IMR-90 (cell line): ENCODE results near the gene MSI1. TPM values are rescaled to one million over a fixed set of nuclear protein-coding genes. Genes with fewer than 3 reads are reported as not detected.

Source experiments
- ATAC-seq: fragments of 200-7000 bp; cut with Tn5 transposase; 2 replicates; pipeline ENCODE4 v1.9.1; 2020; ENCODE audit warnings: low read depth, mild to moderate bottlenecking, moderate library complexity
- BruUV-seq: library from RNA; stranded (reverse); fragments of 400-500 nt; replicated peaks from 2 replicates; lab custom pipeline; 2021; lab: Mats Ljungman, UMichigan
- CTCF ChIA-PET: fragments of 300-600 bp; formaldehyde crosslinking; extraction: SDS; loops from one replicate; lab custom pipeline; 2021; ENCODE audit warnings: antibody characterized with exemption; lab: Yijun Ruan, JAX
- POLR2A ChIA-PET: fragments of 300-600 bp; sonication (Branson Sonifier 250); formaldehyde crosslinking; loops from one replicate; lab custom pipeline; 2022; ENCODE audit warnings: antibody characterized with exemption; ENCODE audit not compliant: unreplicated experiment; lab: Charles Lee
- DNase-seq: peaks from one replicate; pipeline ENCODE4 v3.0.0; 2013
- H2AFZ ChIP-seq: replicated peaks from 2 replicates; pipeline ENCODE3; 2013; ENCODE audit warnings: low read length, mild to moderate bottlenecking; ENCODE audit not compliant: poor library complexity
- H2AK5ac ChIP-seq: 2 replicates; pipeline ENCODE4 v1.6.1; 2013; ENCODE audit warnings: low read depth, low read length, inconsistent platforms
- H2AK9ac ChIP-seq: replicated peaks from 2 replicates; pipeline ENCODE3; 2013; ENCODE audit warnings: mild to moderate bottlenecking, low read depth, low read length, moderate library complexity; ENCODE audit not compliant: poor library complexity
- H2BK120ac ChIP-seq: 2 replicates; pipeline ENCODE4 v1.6.1; 2013; ENCODE audit warnings: low read depth, low read length, inconsistent platforms
- H2BK15ac ChIP-seq: 3 replicates; pipeline ENCODE4 v1.6.1; 2013; ENCODE audit warnings: low read depth, low read length, inconsistent platforms
- H2BK20ac ChIP-seq: 2 replicates; pipeline ENCODE4 v1.6.1; 2013; ENCODE audit warnings: low read depth, mild to moderate bottlenecking, inconsistent platforms, low read length, moderate library complexity
- H2BK5ac ChIP-seq: 2 replicates; pipeline ENCODE4 v1.6.1; 2013; ENCODE audit warnings: mild to moderate bottlenecking, low read depth, low read length, inconsistent platforms; ENCODE audit not compliant: poor library complexity, severe bottlenecking
- H3K14ac ChIP-seq: replicated peaks from 2 replicates; pipeline ENCODE4 v1.6.1; 2013; ENCODE audit warnings: low read depth, low read length, inconsistent platforms
- H3K18ac ChIP-seq: 2 replicates; pipeline ENCODE4 v1.6.1; 2013; ENCODE audit warnings: low read depth, low read length, control low read depth
- H3K23ac ChIP-seq: 2 replicates; pipeline ENCODE4 v1.6.1; 2013; ENCODE audit warnings: low read depth, low read length, inconsistent platforms
- H3K27ac ChIP-seq: 2 replicates; pipeline ENCODE4 v1.5.1; 2013; ENCODE audit warnings: mild to moderate bottlenecking, control low read depth, low read length; ENCODE audit not compliant: insufficient read depth
- H3K27me3 ChIP-seq: 2 replicates; pipeline ENCODE4 v1.6.1; 2013; ENCODE audit warnings: low read length; ENCODE audit not compliant: control insufficient read depth, insufficient read depth
- H3K36me3 ChIP-seq: 2 replicates; pipeline ENCODE4 v1.6.1; 2013; ENCODE audit warnings: low read length, mixed read lengths; ENCODE audit not compliant: control insufficient read depth, insufficient read depth
- H3K4ac ChIP-seq: 2 replicates; pipeline ENCODE4 v1.6.1; 2013; ENCODE audit warnings: low read depth, low read length, inconsistent platforms
- H3K4me1 ChIP-seq: 2 replicates; pipeline ENCODE4 v1.6.1; 2013; ENCODE audit warnings: low read length, mixed read lengths; ENCODE audit not compliant: control insufficient read depth, insufficient read depth
- H3K4me2 ChIP-seq: 2 replicates; pipeline ENCODE4 v1.6.1; 2013; ENCODE audit warnings: low read depth, mild to moderate bottlenecking, control low read depth, low read length, moderate library complexity
- H3K4me3 ChIP-seq: 2 replicates; pipeline ENCODE4 v1.5.1; 2013; ENCODE audit warnings: low read depth, mild to moderate bottlenecking, control low read depth, low read length, moderate library complexity; ENCODE audit not compliant: insufficient read depth
- H3K56ac ChIP-seq: 2 replicates; pipeline ENCODE4 v1.6.1; 2013; ENCODE audit warnings: low read length, inconsistent platforms; ENCODE audit not compliant: insufficient read depth; ENCODE audit errors: extremely low read depth
- H3K79me1 ChIP-seq, 2 experiments: 2 replicates each; pipeline ENCODE4 v1.6.1; 2013; ENCODE audit warnings: low read length in 2 of 2, inconsistent platforms in 1 of 2, low read depth in 1 of 2
- H3K9ac ChIP-seq: 2 replicates; pipeline ENCODE4 v1.6.1; 2013; ENCODE audit warnings: low read depth, low read length, control low read depth
- H3K9me1 ChIP-seq: 2 replicates; pipeline ENCODE4 v1.6.1; 2013; ENCODE audit warnings: low read length, inconsistent platforms; ENCODE audit not compliant: insufficient read depth
- H3K9me3 ChIP-seq: 2 replicates; pipeline ENCODE4 v1.6.1; 2013; ENCODE audit warnings: low read length; ENCODE audit not compliant: control insufficient read depth, insufficient read depth
- H4K20me1 ChIP-seq: 2 replicates; pipeline ENCODE4 v1.6.1; 2013; ENCODE audit warnings: low read length, inconsistent platforms; ENCODE audit not compliant: insufficient read depth
- H4K5ac ChIP-seq: 2 replicates; pipeline ENCODE4 v1.6.1; 2013; ENCODE audit warnings: mild to moderate bottlenecking, low read depth, low read length, control low read depth
- H4K8ac ChIP-seq, 2 experiments: 2 replicates each; pipeline ENCODE4 v1.6.1; 2013; ENCODE audit warnings: low read depth in 2 of 2, low read length in 2 of 2, control low read depth in 1 of 2, inconsistent platforms in 1 of 2
- H4K91ac ChIP-seq: 2 replicates; pipeline ENCODE4 v1.6.1; 2013; ENCODE audit warnings: low read depth, low read length, inconsistent platforms; ENCODE audit not compliant: insufficient read depth
- CEBPB ChIP-seq: IDR thresholded peaks from 2 replicates; pipeline ENCODE4 v1.6.1; 2012; ENCODE audit warnings: low read depth, low read length, improper control_type of control experiment
- CTCF ChIP-seq: conservative IDR thresholded peaks from 2 replicates; pipeline ENCODE4 v1.5.1; 2012; ENCODE audit warnings: mild to moderate bottlenecking, low read depth, low read length, improper control_type of control experiment
- MAZ ChIP-seq: IDR thresholded peaks from 2 replicates; pipeline ENCODE4 v1.6.1; 2012; ENCODE audit warnings: low read depth, mild to moderate bottlenecking, low read length, improper control_type of control experiment, moderate library complexity, borderline replicate concordance
- MXI1 ChIP-seq: IDR thresholded peaks from 2 replicates; pipeline ENCODE4 v1.6.1; 2012; ENCODE audit warnings: low read depth, mild to moderate bottlenecking, low read length, moderate library complexity, borderline replicate concordance
- NFE2L2 ChIP-seq: fragments of 150-350 bp; IDR thresholded peaks from 2 replicates; pipeline ENCODE4 v1.6.1; 2016; ENCODE audit warnings: low read depth, mild to moderate bottlenecking, low read length
- POLR2A ChIP-seq: IDR thresholded peaks from 2 replicates; pipeline ENCODE4 v1.6.1; 2012; ENCODE audit warnings: mild to moderate bottlenecking, low read depth, low read length
- RCOR1 ChIP-seq: IDR thresholded peaks from 2 replicates; pipeline ENCODE4 v1.6.1; 2012; ENCODE audit warnings: mild to moderate bottlenecking, low read length, improper control_type of control experiment; ENCODE audit not compliant: insufficient replicate concordance
- USF2 ChIP-seq: fragments of 150-350 bp; IDR thresholded peaks from 2 replicates; pipeline ENCODE4 v1.6.1; 2017; ENCODE audit warnings: mild to moderate bottlenecking, antibody characterized with exemption, low read length, low read depth
- WGBS, 2 experiments: methylation state at CpG; one replicate each; pipeline versions ENCODE4 v1.1.5 to v1.1.7; 2013; ENCODE audit warnings: missing lambda C conversion rate in 2 of 2; ENCODE audit not compliant: insufficient read length in 1 of 2; ENCODE audit errors: extremely low coverage in 2 of 2; 5-methylcytosine and 5-hydroxymethylcytosine counted together
- dilution Hi-C: fragments of 300-500 bp; cut with HindIII; formaldehyde crosslinking; loops from one replicate; pipeline ENCODE4 v1.14.3; 2018; ENCODE audit warnings: low sequenced_read_pairs; ENCODE audit not compliant: unreplicated experiment
- in situ Hi-C: fragments of 300-500 bp; cut with MboI; formaldehyde crosslinking; loops from 3 replicates; pipeline ENCODE4 v1.14.3; 2019; ENCODE audit warnings: low sequenced_read_pairs, inconsistent platforms, mixed read lengths
- intact Hi-C: fragments of 100-400 bp; cut with micrococcal nuclease; formaldehyde crosslinking; loops from 2 replicates; pipeline ENCODE4 v1.10.0; 2022
- polyA plus RNA-seq, 3 experiments: library from polyadenylated mRNA; depleted of rRNA; stranded (reverse); fragments of >200 nt; gene quantifications; 2 replicates each; pipeline ENCODE4 v1.2.3, GENCODE V29; 2012; ENCODE audit warnings: low replicate concordance in 1 of 3
- total RNA-seq: library from RNA; depleted of rRNA; stranded (reverse); fragments of >200 nt; gene quantifications from 2 replicates; pipeline ENCODE4 v1.2.3, GENCODE V29; 2012

MSI1 gene
- total and polyA plus RNA-seq, 2 of the 4 experiments (the other 2 are of a cell fraction) = not detected

GRCh38 chr12:120413901-120414695 is 45.1 kb upstream of the MSI1 start:
- H4K5ac ChIP-seq = no peak overlapping the region
- no TSS peak for BruUV-seq
- no peaks in the 10 kb centered on the region for H3K9me1 ChIP-seq
- no peak overlapping the region for H2BK15ac ChIP-seq
- TF ChIP-seq CEBPB = no peak
- TF ChIP-seq MAZ = no peak
- no peak for TF ChIP-seq USF2
- TF ChIP-seq NFE2L2 = no peak
- TF ChIP-seq POLR2A = no peak
- TF ChIP-seq RCOR1 = no peak
- no peak for TF ChIP-seq MXI1
- no peak for TF ChIP-seq CTCF
- no peak overlapping the region for H4K8ac ChIP-seq
- 0% methylated on average over 1 of the region's 13 CpGs; no CpG with 5 or more reads in 1 of the 2 experiments for WGBS, 2 experiments
- POLR2A ChIA-PET = no interaction called here
- no peak overlapping the region for H3K9ac ChIP-seq
- dilution Hi-C loops = no loop called here
- no peak overlapping the region for H3K27ac ChIP-seq
- no peaks in the 10 kb centered on the region for H4K20me1 ChIP-seq
- DNase-seq (no peak), ATAC-seq (no peak)
- CTCF ChIA-PET = no interaction called here
- intact Hi-C loops = loop anchor here (5.0 kb wide), 1 partner anchor 42 kb away; no protein-coding TSS in a partner anchor
- no peaks in the 10 kb centered on the region for H3K79me1 ChIP-seq
- no peaks in the 10 kb centered on the region for H3K36me3 ChIP-seq
- H3K27me3 ChIP-seq = peaks cover 20% of the 10 kb centered on the region
- no peak overlapping the region for H2BK120ac ChIP-seq
- H3K18ac ChIP-seq = no peak overlapping the region
- H3K14ac ChIP-seq = no peak overlapping the region
- peak overlapping the region; percentile 51 for H2AFZ ChIP-seq
- H3K9me3 ChIP-seq = no peaks in the 10 kb centered on the region
- no peak overlapping the region for H3K4ac ChIP-seq
- no peak overlapping the region for H4K91ac ChIP-seq
- H2AK5ac ChIP-seq = no peak overlapping the region
- H3K4me3 ChIP-seq = no peak overlapping the region
- no peak overlapping the region for H3K4me2 ChIP-seq
- H3K4me1 ChIP-seq = no peaks in the 10 kb centered on the region
- H2BK5ac ChIP-seq = no peak overlapping the region
- H2BK20ac ChIP-seq = no peak overlapping the region
- H3K23ac ChIP-seq = no peak overlapping the region
- no peak overlapping the region for H3K56ac ChIP-seq
- H2AK9ac ChIP-seq = no peak overlapping the region
- in situ Hi-C loops = no loop called here
